OCI-LY1 (cell line): ENCODE data around the gene CFAP43.

Source experiments
- H2AFZ ChIP-seq: fragments of 200-600 bp; sonication (generic), shearing (Covaris generic); 2 replicates; pipeline ENCODE4 v1.6.0; 2014; ENCODE audit warnings: antibody characterized with exemption, mild to moderate bottlenecking, low read length
- H3F3A ChIP-seq: fragments of 200-600 bp; sonication (generic), shearing (Covaris generic); 2 replicates; pipeline ENCODE4 v1.6.0; 2014; ENCODE audit warnings: mild to moderate bottlenecking, antibody characterized with exemption, low read length, moderate library complexity; ENCODE audit not compliant: insufficient read depth
- H3K27ac ChIP-seq: fragments of 200-600 bp; sonication (generic); 2 replicates; pipeline ENCODE4 v1.5.1; 2014; ENCODE audit warnings: low read length, mixed run types, mild to moderate bottlenecking, low read depth; ENCODE audit not compliant: poor library complexity, severe bottlenecking
- H3K27me3 ChIP-seq: fragments of 200-600 bp; sonication (generic); 2 replicates; pipeline ENCODE4 v1.6.0; 2014; ENCODE audit warnings: antibody characterized with exemption, mild to moderate bottlenecking, low read length, moderate library complexity; ENCODE audit not compliant: insufficient read depth
- H3K36me3 ChIP-seq: fragments of 200-600 bp; sonication (generic); 2 replicates; pipeline ENCODE4 v1.6.1; 2014; ENCODE audit warnings: mild to moderate bottlenecking, antibody characterized with exemption, low read length, moderate library complexity, mixed read lengths; ENCODE audit not compliant: insufficient read depth
- H3K4me1 ChIP-seq: fragments of 200-600 bp; sonication (generic); 2 replicates; pipeline ENCODE4 v1.5.1; 2014; ENCODE audit warnings: mild to moderate bottlenecking, low read length, moderate library complexity; ENCODE audit not compliant: insufficient read depth, severe bottlenecking
- H3K4me2 ChIP-seq: fragments of 200-600 bp; sonication (generic), shearing (Covaris generic); 2 replicates; pipeline ENCODE4 v1.6.1; 2014; ENCODE audit warnings: low read length
- H3K4me3 ChIP-seq: fragments of 200-600 bp; sonication (generic); 2 replicates; pipeline ENCODE4 v1.5.1; 2014; ENCODE audit warnings: low read length, low read depth, mild to moderate bottlenecking, mixed read lengths; ENCODE audit not compliant: poor library complexity, severe bottlenecking
- H3K79me2 ChIP-seq: fragments of 200-600 bp; shearing (Covaris generic); 2 replicates; pipeline ENCODE4 v1.6.1; 2016; ENCODE audit warnings: mixed run types, low read length, mixed read lengths; ENCODE audit not compliant: insufficient read depth
- H3K9ac ChIP-seq: fragments of 200-600 bp; sonication (generic), shearing (Covaris generic); 2 replicates; pipeline ENCODE4 v1.6.1; 2014; ENCODE audit warnings: mild to moderate bottlenecking, low read length, mixed read lengths
- H3K9me2 ChIP-seq: fragments of 200-600 bp; sonication (generic), shearing (Covaris generic); 2 replicates; pipeline ENCODE4 v1.6.1; 2014; ENCODE audit warnings: low read depth, mild to moderate bottlenecking, low read length, mixed read lengths
- H3K9me3 ChIP-seq: fragments of 200-600 bp; shearing (Covaris generic); 2 replicates; pipeline ENCODE4 v1.6.1; 2014; ENCODE audit warnings: low read length, mixed read lengths
- H4K20me1 ChIP-seq: fragments of 200-600 bp; sonication (generic), shearing (Covaris generic); 2 replicates; pipeline ENCODE4 v1.6.0; 2016; ENCODE audit warnings: mild to moderate bottlenecking, low read length; ENCODE audit not compliant: insufficient read depth
- EZH2 ChIP-seq: fragments of 200-600 bp; sonication (generic), shearing (Covaris generic); IDR thresholded peaks from 2 replicates; pipeline ENCODE4 v1.8.0; 2017; ENCODE audit warnings: borderline replicate concordance, mixed run types, mild to moderate bottlenecking, antibody characterized with exemption, low read length, moderate library complexity, mixed read lengths
- TF ChIP-seq, protein P1 (sequence below): fragments of 200-600 bp; sonication (generic), shearing (Covaris generic); IDR thresholded peaks from 2 replicates; pipeline ENCODE4 v1.5.1; 2017; ENCODE audit warnings: mild to moderate bottlenecking, antibody characterized with exemption, low read length, moderate library complexity, mixed read lengths

Gene CFAP43

DNA sequence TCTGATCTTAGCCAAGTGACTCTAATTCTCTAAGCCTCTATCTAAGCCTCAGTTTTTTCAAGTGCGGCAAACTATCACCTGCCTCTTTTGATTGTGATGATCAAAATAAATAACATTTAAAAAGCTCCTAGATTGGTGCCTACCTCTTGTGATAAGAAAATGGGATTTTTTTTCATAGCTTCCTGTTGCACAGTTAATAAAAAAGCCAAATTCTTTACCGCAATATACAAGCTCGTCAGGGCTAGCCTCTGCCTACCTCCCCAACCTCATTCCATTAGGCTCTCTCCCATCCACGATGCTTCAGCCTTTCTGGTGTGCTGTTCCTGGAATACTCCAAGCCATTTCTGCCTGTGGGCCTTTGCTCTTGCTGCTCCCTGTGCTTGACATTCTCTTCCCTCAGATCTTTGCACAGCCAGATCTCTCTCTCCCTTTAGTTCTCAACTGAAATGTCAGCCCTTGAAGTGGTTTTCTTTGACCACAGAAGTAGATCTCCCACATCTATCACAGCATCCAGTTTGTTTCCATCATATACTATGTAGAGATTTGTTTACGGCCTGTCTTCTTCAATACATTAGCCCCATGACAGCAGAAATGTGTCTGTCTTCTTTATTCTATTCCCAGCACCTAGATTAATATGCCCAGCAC, 61.4 kb downstream of the CFAP43 start:
- H3K9me2 ChIP-seq = no peaks in the 10 kb centered on the region

DNA sequence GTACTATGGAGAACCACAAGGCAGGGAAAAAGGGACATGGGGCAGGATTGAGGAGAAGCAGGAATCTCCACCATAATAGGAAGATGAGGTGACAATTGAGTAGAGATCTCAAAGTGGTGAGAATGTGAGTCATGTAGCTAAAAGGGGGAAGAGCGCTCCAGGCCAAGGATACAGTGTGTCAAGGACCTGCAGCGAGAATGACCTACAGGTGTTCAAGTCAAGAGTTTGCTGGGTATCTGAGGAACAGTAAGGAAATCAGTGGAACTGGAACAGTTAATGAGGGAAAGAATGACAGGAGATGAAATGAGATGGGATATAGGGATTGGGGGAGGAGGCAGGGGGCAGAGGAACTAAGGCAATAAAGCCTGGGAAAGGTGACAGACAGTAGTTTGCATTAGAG, 76.6 kb downstream of the CFAP43 start:
- H3K36me3 ChIP-seq = no peaks in the 10 kb centered on the region
- no peaks in the 10 kb centered on the region for H3K9me2 ChIP-seq
- H3K27me3 ChIP-seq = 0 out of 2 replicates have a peak, but pooled peaks cover 5% of the 10 kb centered on the region
- no peak overlapping the region for H3K4me3 ChIP-seq
- TF ChIP-seq, protein P1, sequence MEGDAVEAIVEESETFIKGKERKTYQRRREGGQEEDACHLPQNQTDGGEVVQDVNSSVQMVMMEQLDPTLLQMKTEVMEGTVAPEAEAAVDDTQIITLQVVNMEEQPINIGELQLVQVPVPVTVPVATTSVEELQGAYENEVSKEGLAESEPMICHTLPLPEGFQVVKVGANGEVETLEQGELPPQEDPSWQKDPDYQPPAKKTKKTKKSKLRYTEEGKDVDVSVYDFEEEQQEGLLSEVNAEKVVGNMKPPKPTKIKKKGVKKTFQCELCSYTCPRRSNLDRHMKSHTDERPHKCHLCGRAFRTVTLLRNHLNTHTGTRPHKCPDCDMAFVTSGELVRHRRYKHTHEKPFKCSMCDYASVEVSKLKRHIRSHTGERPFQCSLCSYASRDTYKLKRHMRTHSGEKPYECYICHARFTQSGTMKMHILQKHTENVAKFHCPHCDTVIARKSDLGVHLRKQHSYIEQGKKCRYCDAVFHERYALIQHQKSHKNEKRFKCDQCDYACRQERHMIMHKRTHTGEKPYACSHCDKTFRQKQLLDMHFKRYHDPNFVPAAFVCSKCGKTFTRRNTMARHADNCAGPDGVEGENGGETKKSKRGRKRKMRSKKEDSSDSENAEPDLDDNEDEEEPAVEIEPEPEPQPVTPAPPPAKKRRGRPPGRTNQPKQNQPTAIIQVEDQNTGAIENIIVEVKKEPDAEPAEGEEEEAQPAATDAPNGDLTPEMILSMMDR = no peak
- no peak for TF ChIP-seq EZH2
- H3K9ac ChIP-seq = no peak overlapping the region
- no peaks in the 10 kb centered on the region for H4K20me1 ChIP-seq
- no peak overlapping the region for H3K4me2 ChIP-seq
- no peaks in the 10 kb centered on the region for H3K79me2 ChIP-seq
- no peak overlapping the region for H2AFZ ChIP-seq
- no peaks in the 10 kb centered on the region for H3K4me1 ChIP-seq
- H3F3A ChIP-seq = no peaks in the 10 kb centered on the region
- peaks cover 5% of the 10 kb centered on the region for H3K9me3 ChIP-seq
- H3K27ac ChIP-seq = no peak overlapping the region

More for the DNA sequence above, 61.4 kb downstream of the CFAP43 start:
- no peak for TF ChIP-seq EZH2
- TF ChIP-seq, protein P1 = no peak
- Histone ChIP-seq H3K4me2 (no peak overlapping the region), H3K79me2 (no peaks in the 10 kb centered on the region), H3K9me3 (no peaks in the 10 kb centered on the region), H2AFZ (no peak overlapping the region), H3K9ac (no peak overlapping the region), H3K4me3 (no peak overlapping the region), H4K20me1 (no peaks in the 10 kb centered on the region), H3K27me3 (peaks cover 4% of the 10 kb centered on the region), H3F3A (no peaks in the 10 kb centered on the region), H3K36me3 (no peaks in the 10 kb centered on the region), H3K27ac (no peak overlapping the region), H3K4me1 (no peaks in the 10 kb centered on the region)

DNA sequence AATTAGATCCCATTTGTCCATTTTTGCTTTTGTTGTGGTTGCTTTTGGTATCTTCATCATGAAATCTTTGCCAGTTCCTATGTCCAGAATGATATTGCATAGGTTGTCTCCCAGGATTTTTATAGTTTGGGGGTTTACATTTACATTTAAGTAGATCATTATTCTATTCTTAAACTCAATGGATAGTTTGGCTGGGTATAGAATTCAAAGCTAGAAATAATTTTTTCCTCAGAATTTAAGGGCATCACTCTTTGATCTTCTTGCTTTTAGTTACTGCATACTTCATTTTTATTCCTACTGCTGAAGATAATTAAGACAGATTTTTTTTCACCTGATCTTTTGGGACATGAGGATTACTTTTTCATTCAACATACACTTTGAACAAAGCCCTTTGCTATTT, 80.4 kb downstream of the CFAP43 start:
- H3K9me2 ChIP-seq = no peaks in the 10 kb centered on the region
- no peak overlapping the region for H3K27ac ChIP-seq
- H3K27me3 ChIP-seq = 0 out of 2 replicates have a peak, but pooled peaks cover 5% of the 10 kb centered on the region
- H3K9ac ChIP-seq = no peak overlapping the region
- H3K9me3 ChIP-seq = peaks cover 5% of the 10 kb centered on the region
- H2AFZ ChIP-seq = no peak overlapping the region
- H3F3A ChIP-seq = no peaks in the 10 kb centered on the region
- H3K36me3 ChIP-seq = no peaks in the 10 kb centered on the region
- H3K4me1 ChIP-seq = no peaks in the 10 kb centered on the region
- no peak for TF ChIP-seq EZH2
- TF ChIP-seq, protein P1 = no peak
- no peaks in the 10 kb centered on the region for H4K20me1 ChIP-seq
- no peaks in the 10 kb centered on the region for H3K79me2 ChIP-seq
- H3K4me3 ChIP-seq = no peak overlapping the region
- no peak overlapping the region for H3K4me2 ChIP-seq
